ENCODE data around the gene XRCC1. TPM values are rescaled to one million over a fixed set of nuclear protein-coding genes. Genes with fewer than 3 reads are reported as not detected.

Gene XRCC1
- total RNA-seq, 1 experiment from 2014 or later = 38.0 TPM

GRCh38 chr19:43572171-43572588, 3.1 kb downstream of the XRCC1 start:
- no peak overlapping the region for H3K27ac ChIP-seq (ENCODE audit: insufficient read length, low read depth, low read length)
- no peak overlapping the region for H4K8ac ChIP-seq (replicated peaks; ENCODE audit: insufficient read length, low read depth, low read length)
- H3K14ac ChIP-seq (ENCODE audit: insufficient read depth, low read length) = no peak overlapping the region
- H2BK20ac ChIP-seq (ENCODE audit: low read depth, low read length, poor library complexity, severe bottlenecking) = no peak overlapping the region
- DNase-seq = no peak
- no peak overlapping the region for H2AFZ ChIP-seq (ENCODE audit: low read length)
- H4K20me1 ChIP-seq (ENCODE audit: control insufficient read depth, insufficient read depth, insufficient read length) = no peaks in the 10 kb centered on the region
- H3K9ac ChIP-seq (ENCODE audit: extremely low read depth, insufficient read length, low read length) = no peak overlapping the region
- H3K4me1 Mint-ChIP-seq = peaks cover 20 to 32% of the 10 kb centered on the region in 2 experiments
- no peaks in the 10 kb centered on the region for H3K27me3 Mint-ChIP-seq (ENCODE audit: low read depth)
- no peak overlapping the region for H2BK15ac ChIP-seq (ENCODE audit: low read depth, low read length)
- no peak for TF ChIP-seq CTCF (conservative IDR thresholded peaks at IDR 0.05)
- no peak overlapping the region for H4K5ac ChIP-seq (ENCODE audit: insufficient read length, low read depth, low read length)
- H3K23me2 ChIP-seq (ENCODE audit: insufficient read length, low read depth, low read length, poor library complexity, severe bottlenecking) = peaks cover 7% of the 10 kb centered on the region
- H3K79me2 ChIP-seq (ENCODE audit: insufficient read depth, low read length) = no peaks in the 10 kb centered on the region; the same call in 1 of the 2 replicates
- H3K9me3 Mint-ChIP-seq = no peaks in the 10 kb centered on the region
- H3K4me1 ChIP-seq (ENCODE audit: insufficient read depth, low read length) = peaks cover 4% of the 10 kb centered on the region; the same call in 1 of the 2 replicates
- no peak overlapping the region for H3K4me2 ChIP-seq (ENCODE audit: insufficient read depth, insufficient read length, low read length)
- H3K79me1 ChIP-seq (ENCODE audit: insufficient read depth, low read depth, low read length, poor library complexity, severe bottlenecking) = no peaks in the 10 kb centered on the region
- no peak overlapping the region for H4K91ac ChIP-seq (ENCODE audit: insufficient read length, low read depth, low read length)
- H3K27ac Mint-ChIP-seq = peak overlapping the region in 2 of 3 experiments; percentile 5 to 17; a peak in 2 of 7 replicates
- no peak overlapping the region for H3T11ph ChIP-seq (ENCODE audit: low read length)
- H2BK12ac ChIP-seq (ENCODE audit: insufficient read length, low read depth, low read length) = no peak overlapping the region
- no peaks in the 10 kb centered on the region for H3K27me3 ChIP-seq (ENCODE audit: insufficient read depth, low read length)
- no peak overlapping the region for H2BK5ac ChIP-seq (ENCODE audit: insufficient read length, low read length)
- H3K36me3 Mint-ChIP-seq (ENCODE audit: insufficient read depth in 1 of 3, low read depth in 3 of 3) = peaks cover 0 to 27% (median 18%) of the 10 kb centered on the region in 3 experiments; a peak in 6 of 7 replicates
- no peak overlapping the region for H2BK120ac ChIP-seq (ENCODE audit: low read depth, low read length, poor library complexity, severe bottlenecking)
- H3K56ac ChIP-seq (ENCODE audit: insufficient read length, low read depth, low read length) = no peak overlapping the region
- no peak overlapping the region for H3K23ac ChIP-seq (ENCODE audit: insufficient read length, low read depth, low read length)
- WGBS (ENCODE audit: extremely low coverage, insufficient read length, low lambda C conversion rate) = no CpG with 5 or more reads among the region's 3 CpGs
- no peak overlapping the region for H3K18ac ChIP-seq (ENCODE audit: insufficient read length, low read depth, low read length)
- H2AK5ac ChIP-seq (ENCODE audit: insufficient read length, low read length) = no peak overlapping the region
- H3K4me3 Mint-ChIP-seq = no peak overlapping the region; a peak in 1 of 5 replicates
- H3K9me3 ChIP-seq (ENCODE audit: control insufficient read depth, low read depth, low read length) = no peaks in the 10 kb centered on the region
- no peak overlapping the region for H3K4ac ChIP-seq (ENCODE audit: low read depth, low read length)

Measured in H9 (cell line).